ENCODE results near the gene SEC14L3.

GRCh38 chr22:30495041-30495784 lies 23.4 kb upstream of the SEC14L3 start:
- TF ChIP-seq GATA2 (IDR thresholded peaks at IDR 0.05; ENCODE audit: low read depth, low read length) (no peak), GATA3 (IDR thresholded peaks at IDR 0.05; ENCODE audit: low read depth, low read length) (no peak)
